Sigmoid colon (tissue), 7 donors: ENCODE data around the gene FBXO15. TPM values are rescaled to one million over a fixed set of nuclear protein-coding genes. Genes with fewer than 3 reads are reported as not detected.

Experiments
- DNase-seq: peaks from one replicate; pipeline ENCODE4 v3.0.0-alpha.2; 2019
- H3K27ac ChIP-seq, 4 donors: fragments of 200-600 bp; sonication (generic); one replicate each; pipeline ENCODE4 v1.5.1; 2016 to 2019; ENCODE audit warnings: mild to moderate bottlenecking in 1 of 4
- H3K27me3 ChIP-seq, 3 donors: fragments of 200-600 bp; sonication (generic); one replicate each; pipeline ENCODE4 v1.5.1; 2019; ENCODE audit warnings: mild to moderate bottlenecking in 1 of 3
- H3K36me3 ChIP-seq, 4 donors: fragments of 200-600 bp; sonication (generic); one replicate each; pipeline ENCODE4 v1.5.1; 2016 to 2019
- H3K4me1 ChIP-seq, 4 donors: fragments of 200-600 bp; sonication (generic); one replicate each; pipeline ENCODE4 v1.5.1; 2017 to 2019
- H3K4me3 ChIP-seq, 4 donors: fragments of 200-600 bp; sonication (generic); one replicate each; pipeline ENCODE4 v1.5.1; 2017 to 2019; ENCODE audit warnings: mild to moderate bottlenecking in 2 of 4, moderate library complexity in 1 of 4
- H3K9me3 ChIP-seq, 4 donors: fragments of 200-600 bp in 3 of 4; sonication (generic) in 3 of 4; one replicate each; pipeline versions ENCODE4 v1.5.1 to v1.6.1; 2013 to 2019
- CTCF ChIP-seq, 4 experiments: fragments of 450-650 bp in 3 of 4; fragments of 200-600 bp in 1 of 4; IDR thresholded peaks; one replicate each; pipeline ENCODE4 v1.5.1; 2016 to 2019; ENCODE audit warnings: antibody characterized with exemption in 4 of 4, mild to moderate bottlenecking in 3 of 4, moderate library complexity in 2 of 4
- EP300 ChIP-seq, 4 donors: sonication (generic); formaldehyde crosslinking; IDR thresholded peaks; one replicate each; pipeline ENCODE4 v1.6.1; 2017; ENCODE audit warnings: antibody characterized with exemption in 4 of 4
- POLR2A ChIP-seq, 2 donors: fragments of 450-650 bp; IDR thresholded peaks; one replicate each; pipeline ENCODE4 v1.6.1; 2016; ENCODE audit warnings: antibody characterized with exemption in 2 of 2, mild to moderate bottlenecking in 2 of 2, moderate library complexity in 2 of 2
- POLR2AphosphoS5 ChIP-seq, 4 donors: sonication (generic); formaldehyde crosslinking; IDR thresholded peaks; one replicate each; pipeline ENCODE4 v1.6.1; 2017; ENCODE audit warnings: antibody characterized with exemption in 4 of 4
- WGBS, 2 donors: extraction: QIAGEN DNeasy Blood & Tissue Kit; methylation state at CpG; one replicate each; pipeline ENCODE4 v1.1.7; 2013; 5-methylcytosine and 5-hydroxymethylcytosine counted together
- intact Hi-C: fragments of 100-400 bp; cut with DNase I; formaldehyde crosslinking; loops from one replicate; pipeline ENCODE4 v1.15.1; 2023
- polyA plus RNA-seq, 3 donors: library from polyadenylated mRNA; stranded (reverse); fragments of 200-250 nt; gene quantifications; one replicate each; pipeline ENCODE4 v1.2.3, GENCODE V29; 2013
- total RNA-seq, 4 donors: library from RNA; depleted of rRNA; stranded (reverse); fragments of >200 nt; gene quantifications; one replicate each; pipeline ENCODE4 v1.1.0, GENCODE V29; 2016
- donor health status: healthy with polysubstance abuse.
- donor health status: Bipolar disorder and iron deficiency.
- donor health status: healthy.

Gene FBXO15
- total and polyA plus RNA-seq, 7 donors: 0.36 to 2.2 (median 0.87) TPM; not detected in 4

GRCh38 chr18:74115046-74115445 is 32.6 kb downstream of the FBXO15 start:
- Histone ChIP-seq H3K4me3 (no peak overlapping the region), H3K36me3 (no peaks in the 10 kb centered on the region), H3K27me3 (no peaks in the 10 kb centered on the region), H3K27ac (no peak overlapping the region), H3K9me3 (peaks cover 0 to 7% (median 0%) of the 10 kb centered on the region in 4 donors), H3K4me1 (no peaks in the 10 kb centered on the region)
- 79 to 81% methylated on average over 4 of the region's 4 CpGs for WGBS, 2 donors
- no peak for DNase-seq
- intact Hi-C loops: no loop called here
- TF ChIP-seq POLR2A (IDR thresholded peaks at IDR 0.05): no peak
- TF ChIP-seq CTCF (IDR thresholded peaks at IDR 0.05): no peak
- TF ChIP-seq EP300 (IDR thresholded peaks at IDR 0.05): no peak
- TF ChIP-seq POLR2AphosphoS5 (IDR thresholded peaks at IDR 0.05): no peak

- TF ChIP-seq EP300 (IDR thresholded peaks at IDR 0.05) (no peak), POLR2A (IDR thresholded peaks at IDR 0.05) (no peak), CTCF (IDR thresholded peaks at IDR 0.05) (no peak), POLR2AphosphoS5 (IDR thresholded peaks at IDR 0.05) (no peak)
- H3K27me3 ChIP-seq: no peaks in the 10 kb centered on the region
- H3K27ac ChIP-seq: no peak overlapping the region
- WGBS, 2 donors: 78 to 93% methylated on average over 1 of the region's 1 CpG
- H3K4me1 ChIP-seq: no peaks in the 10 kb centered on the region
- DNase-seq: no peak
- no peak overlapping the region for H3K4me3 ChIP-seq
- intact Hi-C loops: no loop called here
- H3K9me3 ChIP-seq: peaks cover 0 to 13% (median 0%) of the 10 kb centered on the region in 4 donors
- no peaks in the 10 kb centered on the region for H3K36me3 ChIP-seq
Observed at GRCh38 chr18:74114116-74114515, 33.5 kb downstream of the FBXO15 start.

GRCh38 chr18:74113711-74114110 is 33.9 kb downstream of the FBXO15 start:
- H3K4me3 ChIP-seq: no peak overlapping the region
- H3K4me1 ChIP-seq: no peaks in the 10 kb centered on the region
- H3K9me3 ChIP-seq: peaks cover 0 to 13% (median 0%) of the 10 kb centered on the region in 4 donors
- DNase-seq: no peak
- no peaks in the 10 kb centered on the region for H3K27me3 ChIP-seq
- H3K27ac ChIP-seq: no peak overlapping the region
- H3K36me3 ChIP-seq: no peaks in the 10 kb centered on the region
- TF ChIP-seq POLR2A (IDR thresholded peaks at IDR 0.05): no peak
- TF ChIP-seq EP300 (IDR thresholded peaks at IDR 0.05): no peak
- no peak for TF ChIP-seq POLR2AphosphoS5 (IDR thresholded peaks at IDR 0.05)
- TF ChIP-seq CTCF (IDR thresholded peaks at IDR 0.05): no peak
- intact Hi-C loops: no loop called here

- no peaks in the 10 kb centered on the region for H3K36me3 ChIP-seq
- TF ChIP-seq POLR2AphosphoS5 (IDR thresholded peaks at IDR 0.05) (no peak), CTCF (IDR thresholded peaks at IDR 0.05) (no peak)
- H3K27me3 ChIP-seq: no peaks in the 10 kb centered on the region
- no peak overlapping the region for H3K4me3 ChIP-seq
- 19 to 72% methylated on average over 4 of the region's 4 CpGs for WGBS, 2 donors
- intact Hi-C loops: no loop called here
- H3K27ac ChIP-seq: no peak overlapping the region
- H3K4me1 ChIP-seq: no peaks in the 10 kb centered on the region
- DNase-seq: no peak
- H3K9me3 ChIP-seq: peaks cover 0 to 13% (median 1%) of the 10 kb centered on the region in 4 donors
Observed at GRCh38 chr18:74110976-74111375, 36.7 kb downstream of the FBXO15 start.

GRCh38 chr18:74110149-74110548 is 37.5 kb downstream of the FBXO15 start:
- TF ChIP-seq POLR2A (IDR thresholded peaks at IDR 0.05): no peak
- no peak for TF ChIP-seq CTCF (IDR thresholded peaks at IDR 0.05)
- no peak for TF ChIP-seq POLR2AphosphoS5 (IDR thresholded peaks at IDR 0.05)
- TF ChIP-seq EP300 (IDR thresholded peaks at IDR 0.05): no peak
- Histone ChIP-seq H3K4me1 (no peaks in the 10 kb centered on the region), H3K27ac (no peak overlapping the region), H3K27me3 (no peaks in the 10 kb centered on the region), H3K4me3 (no peak overlapping the region), H3K36me3 (no peaks in the 10 kb centered on the region), H3K9me3 (peaks cover 0 to 13% (median 1%) of the 10 kb centered on the region in 4 donors)
- intact Hi-C loops: no loop called here
- DNase-seq: no peak
- WGBS, 2 donors: 72 to 88% methylated on average over 1 of the region's 1 CpG
